Measurements from ENCODE around the gene TMEM82. TPM values are rescaled to one million over a fixed set of nuclear protein-coding genes. Genes with fewer than 3 reads are reported as not detected.

The TMEM82 gene
- total and polyA plus RNA-seq, 10 donors, result not detected

DNA sequence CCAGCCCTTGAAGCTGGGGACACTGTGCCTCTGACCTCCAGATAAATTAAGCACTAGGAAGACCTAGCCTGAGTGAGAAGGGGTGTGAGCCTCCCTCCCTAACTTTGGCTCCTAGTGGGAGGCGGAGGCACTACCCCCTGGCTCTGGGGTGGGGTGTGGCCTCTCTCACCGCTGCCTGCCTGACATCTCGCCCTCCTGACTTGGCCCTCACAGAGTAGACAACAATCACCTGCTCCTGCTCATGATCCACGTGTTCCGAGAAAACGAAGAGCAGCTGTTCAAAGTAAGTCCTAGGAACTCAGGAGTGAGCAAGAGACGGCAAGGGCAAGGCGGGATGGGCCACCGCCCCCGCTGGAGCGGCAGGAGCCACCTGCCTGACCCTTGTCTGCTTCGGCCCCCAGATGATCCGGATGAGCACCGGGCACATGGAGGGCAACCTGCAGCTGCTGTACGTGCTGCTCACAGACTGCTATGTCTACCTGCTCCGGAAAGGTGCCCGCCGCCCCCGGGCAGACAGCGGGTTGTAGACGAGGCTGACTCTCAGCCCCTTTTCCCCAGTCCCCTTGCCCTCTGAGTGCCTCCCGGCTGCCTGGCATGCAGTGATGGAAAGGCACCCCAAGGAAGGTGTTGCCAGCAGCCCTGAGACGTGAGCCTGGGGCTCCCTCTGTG lies 14.3 kb upstream of the TMEM82 start:
- Histone ChIP-seq H3K9me3 (no peaks in the 10 kb centered on the region), H3K27ac (peak overlapping the region in 2 of 8 donors; percentile 32 to 59), H3K4me1 (peaks cover 0 to 21% (median 10%) of the 10 kb centered on the region in 6 donors), H3K36me3 (peaks cover 8 to 100% (median 91%) of the 10 kb centered on the region in 6 donors), H3K4me3 (no peak overlapping the region), H3K27me3 (replicated peaks in 1 of 7) (no peaks in the 10 kb centered on the region)
- TF ChIP-seq, protein P1, sequence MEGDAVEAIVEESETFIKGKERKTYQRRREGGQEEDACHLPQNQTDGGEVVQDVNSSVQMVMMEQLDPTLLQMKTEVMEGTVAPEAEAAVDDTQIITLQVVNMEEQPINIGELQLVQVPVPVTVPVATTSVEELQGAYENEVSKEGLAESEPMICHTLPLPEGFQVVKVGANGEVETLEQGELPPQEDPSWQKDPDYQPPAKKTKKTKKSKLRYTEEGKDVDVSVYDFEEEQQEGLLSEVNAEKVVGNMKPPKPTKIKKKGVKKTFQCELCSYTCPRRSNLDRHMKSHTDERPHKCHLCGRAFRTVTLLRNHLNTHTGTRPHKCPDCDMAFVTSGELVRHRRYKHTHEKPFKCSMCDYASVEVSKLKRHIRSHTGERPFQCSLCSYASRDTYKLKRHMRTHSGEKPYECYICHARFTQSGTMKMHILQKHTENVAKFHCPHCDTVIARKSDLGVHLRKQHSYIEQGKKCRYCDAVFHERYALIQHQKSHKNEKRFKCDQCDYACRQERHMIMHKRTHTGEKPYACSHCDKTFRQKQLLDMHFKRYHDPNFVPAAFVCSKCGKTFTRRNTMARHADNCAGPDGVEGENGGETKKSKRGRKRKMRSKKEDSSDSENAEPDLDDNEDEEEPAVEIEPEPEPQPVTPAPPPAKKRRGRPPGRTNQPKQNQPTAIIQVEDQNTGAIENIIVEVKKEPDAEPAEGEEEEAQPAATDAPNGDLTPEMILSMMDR (IDR thresholded peaks at IDR 0.05 in 8 of 11, conservative IDR thresholded peaks at IDR 0.05 in 3 of 11), result no peak
- TF ChIP-seq POLR2A (IDR thresholded peaks at IDR 0.05), result no peak
- peak in 1 of 3 donors; percentile 32 for TF ChIP-seq POLR2AphosphoS5 (IDR thresholded peaks at IDR 0.05)
- WGBS, 5 donors, result 92 to 96% (median 95%) methylated on average over 14 to 23 of the region's 23 CpGs
- no peak for DNase-seq
- intact Hi-C loops (cut with DNase I; ENCODE audit: low total_unique reads), result no loop called here

DNA sequence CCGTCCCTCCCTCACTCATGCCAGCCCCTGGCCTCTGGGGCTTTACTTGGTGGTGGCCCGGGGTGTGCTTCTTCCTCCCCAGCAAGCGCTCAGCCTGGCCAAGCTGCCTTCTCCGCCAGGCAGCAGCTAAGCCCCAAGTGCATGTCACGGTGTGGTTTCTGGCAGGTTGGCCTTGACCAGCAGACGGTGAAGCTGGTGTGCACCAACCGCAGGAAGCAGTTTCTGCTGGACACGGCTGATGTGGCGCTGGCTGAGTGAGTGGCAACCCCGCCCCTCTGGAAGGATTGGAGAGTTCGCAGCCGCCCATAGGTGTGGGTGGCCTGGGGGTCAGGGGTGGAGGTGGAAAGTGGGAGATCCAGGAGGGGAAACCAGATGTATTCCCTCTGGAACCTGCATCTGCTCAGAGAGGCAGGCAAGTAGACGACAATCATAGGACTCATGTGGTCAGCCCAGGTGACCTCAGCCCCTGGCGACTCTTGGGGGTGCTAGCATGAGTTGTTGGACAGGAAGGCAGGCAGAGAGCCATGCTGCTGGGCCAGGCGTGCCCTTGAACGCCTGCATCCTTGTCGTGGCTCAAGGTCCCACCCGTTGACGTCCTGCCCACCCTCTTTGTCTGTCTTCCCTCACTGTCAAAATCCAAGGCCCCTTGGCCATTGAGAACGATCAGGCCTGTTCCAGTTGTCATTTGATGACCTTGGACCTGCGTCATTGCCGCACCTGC lies 13.2 kb upstream of the TMEM82 start:
- no peaks in the 10 kb centered on the region for H3K27me3 ChIP-seq (replicated peaks in 1 of 7)
- DNase-seq, result no peak
- 64 to 82% (median 73%) methylated on average over 19 to 22 of the region's 22 CpGs for WGBS, 5 donors
- TF ChIP-seq, protein P1 (IDR thresholded peaks at IDR 0.05 in 8 of 11, conservative IDR thresholded peaks at IDR 0.05 in 3 of 11), result no peak
- TF ChIP-seq POLR2AphosphoS5 (IDR thresholded peaks at IDR 0.05), result peak; percentile 23 to 69 (median 67)
- H3K4me3 ChIP-seq, result no peak overlapping the region
- H3K27ac ChIP-seq, result peak overlapping the region in 5 of 8 donors; percentile 25 to 59 (median 43)
- intact Hi-C loops (cut with DNase I; ENCODE audit: low total_unique reads), result no loop called here
- peaks cover 0 to 21% (median 10%) of the 10 kb centered on the region in 6 donors for H3K4me1 ChIP-seq
- peaks cover 8 to 100% (median 92%) of the 10 kb centered on the region in 6 donors for H3K36me3 ChIP-seq
- H3K9me3 ChIP-seq, result no peaks in the 10 kb centered on the region

DNA sequence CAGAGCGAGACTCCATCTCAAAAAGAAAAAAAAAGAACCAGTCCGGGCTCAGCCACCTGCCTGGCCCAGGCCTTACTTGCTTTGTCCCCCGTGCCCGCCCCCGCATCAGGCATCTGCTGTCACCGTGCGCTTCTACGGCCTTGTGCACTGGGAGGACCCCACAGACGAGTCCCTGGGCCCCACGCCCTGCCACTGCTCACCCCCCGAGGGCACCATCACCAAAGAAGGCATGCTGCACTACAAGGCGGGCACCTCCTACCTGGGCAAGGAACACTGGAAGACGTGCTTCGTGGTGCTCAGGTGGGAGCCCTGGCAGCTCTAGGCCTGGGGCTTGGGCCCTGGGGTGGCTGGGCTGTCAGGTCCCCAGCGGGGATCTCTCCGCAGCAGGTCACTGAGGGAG lies 11.9 kb upstream of the TMEM82 start:
- peaks cover 0 to 26% (median 10%) of the 10 kb centered on the region in 6 donors for H3K4me1 ChIP-seq
- H3K36me3 ChIP-seq, result peaks cover 8 to 100% (median 96%) of the 10 kb centered on the region in 6 donors
- H3K27ac ChIP-seq, result no peak overlapping the region
- TF ChIP-seq POLR2A (IDR thresholded peaks at IDR 0.05) (no peak), POLR2AphosphoS5 (IDR thresholded peaks at IDR 0.05) (peak in 1 of 3 donors; percentile 38)
- H3K9me3 ChIP-seq, result no peaks in the 10 kb centered on the region
- no peak overlapping the region for H3K4me3 ChIP-seq
- no peak for DNase-seq
- WGBS, 5 donors, result 93 to 100% (median 95%) methylated on average over 3 to 16 of the region's 16 CpGs
- intact Hi-C loops (cut with DNase I; ENCODE audit: low total_unique reads), result no loop called here
- H3K27me3 ChIP-seq (replicated peaks in 1 of 7), result no peaks in the 10 kb centered on the region

DNA sequence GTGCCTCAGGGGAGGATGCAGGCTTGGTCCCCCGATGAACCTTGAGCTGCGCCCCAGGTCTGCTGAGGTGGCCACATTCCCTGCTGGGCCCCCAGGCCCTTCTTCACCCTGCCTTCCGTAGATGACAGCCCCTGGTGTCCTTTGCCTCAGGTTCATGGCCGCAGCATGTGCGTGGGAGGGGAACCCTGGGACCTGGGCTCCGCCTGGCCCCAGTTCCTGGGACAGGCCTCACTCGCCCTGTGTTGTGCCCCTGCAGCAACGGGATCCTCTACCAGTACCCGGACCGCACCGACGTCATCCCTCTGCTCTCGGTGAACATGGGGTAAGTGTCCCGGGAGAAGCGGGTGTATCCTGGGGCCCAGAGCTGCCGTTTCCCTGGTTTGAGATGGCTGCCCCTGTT lies 11.4 kb upstream of the TMEM82 start:
- DNase-seq, result no peak
- intact Hi-C loops (cut with DNase I; ENCODE audit: low total_unique reads), result no loop called here
- TF ChIP-seq POLR2A (IDR thresholded peaks at IDR 0.05) (no peak), POLR2AphosphoS5 (IDR thresholded peaks at IDR 0.05) (peak in 1 of 3 donors; percentile 38)
- TF ChIP-seq, protein P1 (IDR thresholded peaks at IDR 0.05 in 8 of 11, conservative IDR thresholded peaks at IDR 0.05 in 3 of 11), result no peak
- H3K27ac ChIP-seq, result no peak overlapping the region
- H3K9me3 ChIP-seq, result no peaks in the 10 kb centered on the region
- 93 to 96% (median 94%) methylated on average over 8 to 16 of the region's 16 CpGs for WGBS, 5 donors
- no peak overlapping the region for H3K4me3 ChIP-seq
- H3K4me1 ChIP-seq, result peaks cover 0 to 26% (median 10%) of the 10 kb centered on the region in 6 donors
- no peaks in the 10 kb centered on the region for H3K27me3 ChIP-seq (replicated peaks in 1 of 7)
- H3K36me3 ChIP-seq, result peaks cover 8 to 97% (median 91%) of the 10 kb centered on the region in 6 donors

Data from spleen (tissue), 11 donors.